Hematopoietic multipotent progenitor cell (in vitro differentiated cells): ENCODE measurements around the gene HSP90AA1. TPM values are rescaled to one million over a fixed set of nuclear protein-coding genes. Genes with fewer than 3 reads are reported as not detected.
A peak's percentile ranks its signal among the peaks of the same experiment; 100 is the strongest.
"Not testable (repeated sequence)": the region's sequence is repeated elsewhere in the genome, so short reads cannot be mapped to it uniquely, and the experiment has no call there.

Experiments
- DNase-seq, 3 donors: peaks; one replicate each; pipeline ENCODE4 v3.0.0-alpha.2; 2011 to 2015; ENCODE audit warnings: low read depth in 2 of 3, low spot score in 2 of 3
- total RNA-seq: library from RNA; depleted of rRNA; stranded (reverse); fragments of >200 nt; gene quantifications from one replicate; pipeline ENCODE4 v1.2.3, GENCODE V29; 2012

The HSP90AA1 gene
- total RNA-seq: 179 TPM

DNA sequence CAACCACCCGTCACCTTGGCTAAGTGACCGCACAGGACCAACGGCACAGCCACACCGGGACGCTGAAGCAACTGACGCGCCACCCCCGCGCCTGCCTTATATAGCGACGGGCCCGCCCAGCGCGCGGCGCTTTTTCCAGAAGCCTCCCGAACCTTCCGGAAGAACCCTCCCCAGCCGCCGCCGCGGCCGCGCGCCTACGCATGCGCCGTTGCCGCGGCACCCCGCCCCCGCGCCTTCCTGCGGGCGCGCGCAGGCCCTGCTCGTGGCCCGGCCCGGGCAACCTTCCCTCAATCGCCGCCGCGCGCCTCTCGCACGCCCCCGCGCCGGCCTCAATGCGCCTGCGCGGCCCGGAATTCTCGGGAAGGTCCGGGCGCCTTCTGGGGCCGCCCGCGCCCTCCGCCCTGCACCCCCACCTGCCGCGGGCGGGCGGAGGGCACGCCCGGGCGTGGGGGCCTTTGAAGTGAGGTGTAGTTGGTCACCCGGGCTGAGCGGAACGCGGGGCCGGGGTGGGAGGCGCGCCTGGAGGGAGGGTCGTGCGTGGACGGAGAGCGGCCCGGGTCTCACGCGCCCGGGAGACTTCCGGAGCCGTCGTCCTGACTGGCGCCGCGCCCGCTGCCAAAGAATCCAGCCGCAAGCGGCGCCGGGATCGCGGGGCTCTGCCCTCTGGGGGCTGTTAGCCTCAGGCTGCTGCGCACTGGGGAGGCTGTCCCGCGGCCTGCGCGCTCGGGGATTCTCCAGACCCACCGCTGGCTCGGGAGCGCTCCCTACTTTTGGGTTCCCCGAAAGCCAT is at the start of gene HSP90AA1:
Gene HSP90AA1, minus strand, starts transcription at position 73 of the 790 bp plus-strand sequence. CDS start 666 bp downstream, outside the sequence.
- peak; percentile 94 to 97 (median 94) for DNase-seq

DNA sequence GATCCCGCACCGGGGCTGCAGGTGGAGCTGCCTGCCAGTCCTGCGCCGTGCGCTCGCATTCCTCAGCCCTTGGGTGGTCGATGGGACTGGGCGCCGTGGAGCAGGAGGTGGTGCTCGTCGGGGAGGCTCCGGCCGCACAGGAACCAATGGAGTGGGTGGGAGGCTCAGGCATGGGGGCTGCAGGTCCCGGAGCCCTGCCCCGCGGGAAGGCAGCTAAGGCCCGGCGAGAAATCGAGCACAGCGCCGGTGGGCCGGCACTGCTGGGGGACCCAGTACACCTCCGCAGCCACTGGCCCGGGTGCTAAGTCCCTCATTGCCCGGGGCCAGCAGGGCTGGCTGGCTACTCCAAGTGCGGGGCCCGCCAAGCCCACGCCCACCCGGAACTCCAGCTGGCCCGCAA is 48.6 kb upstream of the HSP90AA1 start:
- not testable (repeated sequence) for DNase-seq

DNA sequence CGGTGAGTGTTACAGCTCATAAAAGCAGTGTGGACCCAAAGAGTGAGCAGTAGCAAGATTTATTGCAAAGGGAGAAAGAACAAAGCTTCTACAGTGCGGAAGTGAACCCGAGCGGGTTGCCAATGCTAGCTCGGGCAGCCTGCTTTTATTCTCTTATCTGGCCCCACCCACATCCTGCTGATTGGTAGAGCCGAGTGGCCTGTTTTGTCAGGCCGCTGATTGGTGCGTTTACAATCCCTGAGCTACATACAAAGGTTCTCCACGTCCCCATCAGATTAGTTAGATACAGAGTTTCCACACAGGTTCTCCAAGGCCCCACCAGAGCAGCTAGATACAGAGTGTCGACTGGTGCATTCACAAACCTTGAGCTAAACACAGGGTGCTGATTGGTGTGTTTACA is 47.9 kb upstream of the HSP90AA1 start:
- not testable (repeated sequence) for DNase-seq

DNA sequence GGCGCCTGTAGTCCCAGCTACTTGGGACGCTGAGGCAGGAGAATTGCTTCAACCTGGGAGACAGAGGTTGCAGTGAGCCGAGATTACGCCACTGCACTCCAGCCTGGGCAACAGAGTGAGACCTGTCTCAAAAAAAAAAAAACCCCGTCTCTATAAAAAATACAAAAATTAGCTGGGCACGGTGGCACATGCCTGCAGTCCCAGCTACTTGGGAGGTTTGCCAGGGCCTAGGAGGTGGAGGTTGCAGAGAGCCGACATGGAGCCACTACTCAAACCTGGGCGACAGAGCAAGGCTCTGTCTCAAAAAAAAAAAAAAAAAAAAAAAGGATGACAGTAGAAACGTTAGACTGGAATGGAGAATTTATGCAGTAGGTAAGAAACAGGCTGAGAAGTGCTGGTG is 47.2 kb upstream of the HSP90AA1 start:
- not testable (repeated sequence) for DNase-seq

DNA sequence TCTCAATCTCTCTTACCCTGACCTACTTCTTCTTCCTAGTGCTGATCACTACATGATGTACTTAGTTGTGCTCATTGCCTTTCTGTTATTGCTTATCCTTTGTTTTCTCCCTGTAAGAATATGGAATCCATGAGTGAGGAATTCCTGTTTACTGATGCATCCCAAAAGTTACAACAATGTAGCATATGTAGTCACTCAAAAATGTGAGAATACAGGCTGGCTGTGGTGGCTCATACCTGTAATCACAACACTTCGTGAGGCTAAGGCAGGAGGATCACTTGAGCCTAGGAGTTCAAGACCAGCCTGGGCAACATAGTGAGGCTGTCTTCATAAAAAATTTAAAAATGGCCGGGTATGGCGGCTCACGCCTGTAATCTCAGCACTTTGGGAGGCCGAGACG is 44.9 kb upstream of the HSP90AA1 start:
- no peak for DNase-seq

DNA sequence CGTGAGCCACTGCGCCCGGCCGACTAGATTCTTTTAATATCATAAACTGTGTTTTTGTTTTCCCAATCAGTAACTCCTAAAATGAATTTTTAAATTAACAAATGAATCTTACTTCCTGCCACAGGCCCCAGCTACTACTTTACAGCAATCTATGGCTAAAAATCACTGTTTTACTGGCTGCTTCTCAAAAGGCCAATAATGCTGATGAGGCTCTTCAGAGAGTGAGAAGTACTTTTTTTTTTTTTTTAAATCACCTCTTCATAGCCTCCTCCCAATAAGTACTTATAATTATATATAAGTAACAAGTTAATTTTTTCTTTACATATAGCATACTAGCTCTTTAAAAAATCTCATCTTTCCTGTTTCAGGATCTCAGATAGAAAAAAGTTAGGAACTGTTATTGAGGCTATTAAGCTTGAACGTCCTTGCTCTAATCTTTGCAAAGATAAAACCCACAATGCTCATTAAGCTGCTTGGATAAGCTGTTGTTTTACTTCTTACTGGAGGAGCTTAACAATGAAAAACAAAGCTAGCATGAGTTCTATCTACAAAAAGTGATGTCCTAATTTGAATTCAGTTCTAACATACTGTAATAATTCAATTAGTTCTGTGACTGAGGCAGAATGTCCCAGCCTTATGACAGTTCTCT is 40.1 kb upstream of the HSP90AA1 start:
- no peak for DNase-seq

DNA sequence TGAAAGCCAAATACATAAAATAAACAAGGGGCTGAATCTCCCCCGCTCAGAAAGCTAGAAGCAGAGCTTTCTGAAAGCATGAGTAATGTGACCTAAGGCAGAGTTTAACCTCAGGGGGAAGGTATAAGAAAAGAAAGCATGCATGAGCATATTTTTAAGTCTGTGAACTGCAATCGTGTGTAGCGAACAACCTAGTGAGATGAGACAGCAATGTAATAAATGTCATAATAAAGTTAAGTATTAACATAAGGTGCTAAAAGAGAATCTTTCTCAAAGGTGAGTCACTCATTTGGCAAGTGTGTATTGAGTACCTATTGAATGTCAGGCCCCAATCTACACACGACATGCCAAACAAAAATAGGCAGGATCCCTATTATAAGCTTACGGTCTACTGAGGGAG is 38.7 kb upstream of the HSP90AA1 start:
- DNase-seq: no peak

DNA sequence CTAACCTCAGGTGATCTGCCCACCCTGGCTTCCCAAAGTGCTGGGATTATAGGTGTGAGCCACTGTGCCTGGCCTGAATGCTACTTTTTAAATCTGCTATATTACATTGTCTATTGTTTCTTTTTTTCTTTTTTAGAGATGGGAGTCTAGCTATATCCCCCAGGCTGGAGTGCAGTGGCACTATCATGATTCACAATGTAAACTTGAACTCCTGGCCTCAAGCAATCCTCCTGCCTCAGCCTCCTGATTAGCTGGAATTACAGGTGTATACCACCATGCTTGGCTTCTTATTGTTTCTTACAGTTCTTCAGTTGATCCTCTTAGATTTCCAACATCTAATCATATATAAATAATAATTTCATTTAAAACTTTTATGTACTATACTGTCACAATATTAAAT is 37.6 kb upstream of the HSP90AA1 start:
- no peak for DNase-seq

DNA sequence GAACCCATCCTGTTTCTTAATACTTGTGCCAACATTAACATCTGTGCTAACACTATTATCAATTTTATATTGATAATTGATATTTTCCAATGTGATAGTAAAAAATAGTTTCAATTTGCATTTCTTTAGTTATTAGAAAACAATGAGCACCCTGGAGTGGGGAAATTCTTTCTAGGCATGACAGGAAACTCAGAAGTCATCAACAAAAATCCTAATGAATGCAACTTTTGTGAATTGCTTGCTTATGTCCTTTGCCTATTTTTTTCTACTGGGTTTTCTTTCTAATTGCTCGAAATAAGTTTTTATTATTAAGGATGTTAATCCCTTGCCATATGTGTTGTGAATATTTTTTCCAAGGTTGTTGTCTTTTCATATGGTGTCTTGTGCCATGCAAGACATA is 34.7 kb upstream of the HSP90AA1 start:
- DNase-seq: no peak

DNA sequence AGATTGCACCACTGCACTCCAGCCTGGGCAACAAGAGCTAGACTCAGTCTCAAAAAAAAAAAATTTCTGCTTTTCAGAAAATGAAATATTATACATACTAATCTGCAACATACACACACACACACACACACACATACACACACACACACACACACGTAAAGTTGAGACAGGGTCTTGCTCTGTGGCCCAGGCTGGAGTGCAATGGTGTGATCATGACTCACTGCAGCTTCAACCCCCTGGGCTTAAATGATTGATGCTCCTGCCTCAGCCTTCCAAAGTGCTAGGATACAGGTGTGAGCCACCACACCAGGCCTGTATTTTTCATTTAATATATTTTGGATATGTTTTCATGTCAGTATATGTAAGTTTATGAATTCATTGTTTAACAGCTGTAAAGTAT is 34.0 kb upstream of the HSP90AA1 start:
- DNase-seq: no peak

DNA sequence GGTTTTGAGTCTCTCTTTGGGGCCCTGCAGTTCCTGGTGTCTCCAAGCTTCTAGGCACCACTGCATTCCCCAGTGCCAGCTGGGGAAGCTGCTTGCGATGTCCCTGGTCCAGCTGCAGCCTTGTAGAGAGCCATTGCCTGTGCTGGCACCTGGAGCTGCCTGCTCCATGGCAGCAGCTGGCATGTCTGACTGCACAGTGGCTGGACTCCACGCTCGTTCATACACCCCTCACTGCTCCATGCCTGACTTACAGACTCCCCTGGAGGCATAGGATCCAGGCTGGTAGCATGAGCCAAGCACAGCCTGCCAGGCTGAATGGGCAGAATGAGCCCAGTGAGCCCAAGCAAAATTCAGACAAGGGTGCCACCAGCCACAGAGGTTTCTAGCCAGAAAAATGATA is 31.0 kb upstream of the HSP90AA1 start:
- DNase-seq: no peak

DNA sequence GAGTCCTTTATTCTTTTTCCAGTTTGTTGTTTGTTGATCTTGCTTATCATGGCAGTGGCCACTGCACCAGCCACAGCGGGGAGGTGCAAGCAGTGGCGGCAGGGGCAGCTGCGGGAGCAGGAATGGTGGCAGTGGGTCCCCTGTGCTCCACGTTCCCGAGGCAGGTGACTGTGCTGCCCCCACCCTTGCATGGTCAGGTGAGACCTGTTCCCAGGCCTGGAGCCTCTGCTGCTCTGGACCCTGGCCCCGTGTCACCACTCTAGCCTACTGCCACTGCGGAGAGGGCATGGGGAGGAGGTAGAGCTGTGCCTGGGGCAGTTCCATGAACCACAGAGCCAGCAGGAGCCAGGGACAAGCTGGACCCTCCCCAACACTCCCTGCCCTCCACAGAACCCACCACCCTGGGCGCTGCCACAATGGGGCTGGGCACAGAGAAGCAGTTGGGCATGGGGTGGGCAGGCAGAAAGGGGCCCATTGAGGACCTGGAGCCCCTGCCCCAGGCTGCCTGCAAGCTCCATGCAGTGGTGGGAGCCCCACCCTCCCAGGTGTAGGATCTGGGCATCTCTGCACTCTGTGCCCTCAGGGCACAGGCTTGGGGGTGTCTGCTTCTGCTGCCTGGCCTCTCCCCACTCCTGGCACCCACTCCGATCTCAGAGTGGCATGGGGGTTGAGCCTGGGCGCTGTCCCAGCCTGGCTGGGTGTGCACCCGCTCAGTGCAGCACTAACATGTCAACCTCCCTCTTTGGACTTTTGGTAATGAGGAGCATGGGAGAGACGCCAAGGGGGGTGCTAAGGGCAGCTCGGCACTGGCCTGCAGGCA is 29.7 kb upstream of the HSP90AA1 start:
- DNase-seq: no peak

DNA sequence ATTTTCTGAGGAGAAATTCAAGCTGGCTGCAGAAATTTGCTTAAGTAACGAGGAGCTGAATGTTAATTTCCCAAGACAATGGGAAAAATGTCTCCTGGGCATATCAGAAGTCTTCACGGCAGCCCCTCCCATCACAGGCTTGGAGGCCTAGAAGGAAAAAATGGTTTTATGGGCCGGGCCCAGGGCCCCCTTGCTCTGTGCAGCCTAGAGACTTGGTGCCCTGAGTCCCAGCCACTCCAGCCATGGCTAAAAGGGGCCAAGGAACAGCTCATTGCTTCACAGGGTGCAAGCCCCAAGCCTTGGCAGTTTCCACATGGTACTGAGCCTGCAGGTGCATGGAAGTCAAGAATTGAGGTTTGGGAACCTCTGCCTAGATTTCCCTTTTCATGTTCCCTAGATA is 24.3 kb upstream of the HSP90AA1 start:
- no peak for DNase-seq

DNA sequence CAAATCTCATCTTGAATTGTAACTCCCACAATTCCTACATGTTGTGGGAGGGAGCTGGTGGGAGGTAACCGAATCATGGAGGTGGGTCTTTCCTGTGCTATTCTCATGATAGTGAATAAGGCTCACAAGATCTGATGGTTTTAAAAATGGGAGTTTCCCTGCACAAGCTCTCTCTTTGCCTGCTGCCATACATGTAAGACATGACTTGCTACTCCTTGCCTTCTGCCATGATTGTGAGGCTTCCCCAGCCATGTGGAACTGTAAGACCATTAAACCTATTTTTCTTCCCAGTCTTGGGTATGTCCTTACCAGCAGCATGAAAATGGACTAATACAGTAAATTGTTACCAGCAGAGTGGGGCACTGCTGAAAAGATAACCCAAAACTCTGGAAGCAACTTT is 22.5 kb upstream of the HSP90AA1 start:
- not testable (repeated sequence) for DNase-seq

DNA sequence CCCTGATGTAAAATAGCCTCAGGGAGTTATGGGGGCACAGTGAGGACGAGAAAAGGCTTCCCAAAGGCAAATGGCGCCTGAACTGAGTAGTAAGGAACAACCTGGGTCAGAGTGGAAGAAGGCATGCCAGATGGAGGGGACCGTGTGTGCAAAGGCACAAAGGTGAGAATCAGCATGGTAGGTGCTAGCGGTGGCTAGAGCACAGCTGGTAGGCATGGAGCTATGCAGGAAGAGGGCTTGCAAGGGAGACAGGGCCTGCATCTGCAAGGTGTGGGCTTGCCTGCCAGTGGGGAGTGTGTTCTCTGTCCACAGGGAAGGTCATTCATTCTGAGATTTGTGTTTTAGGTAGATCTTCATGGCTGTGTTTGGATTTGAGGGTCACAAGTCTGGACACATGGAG is 18.5 kb upstream of the HSP90AA1 start:
- DNase-seq: no peak

DNA sequence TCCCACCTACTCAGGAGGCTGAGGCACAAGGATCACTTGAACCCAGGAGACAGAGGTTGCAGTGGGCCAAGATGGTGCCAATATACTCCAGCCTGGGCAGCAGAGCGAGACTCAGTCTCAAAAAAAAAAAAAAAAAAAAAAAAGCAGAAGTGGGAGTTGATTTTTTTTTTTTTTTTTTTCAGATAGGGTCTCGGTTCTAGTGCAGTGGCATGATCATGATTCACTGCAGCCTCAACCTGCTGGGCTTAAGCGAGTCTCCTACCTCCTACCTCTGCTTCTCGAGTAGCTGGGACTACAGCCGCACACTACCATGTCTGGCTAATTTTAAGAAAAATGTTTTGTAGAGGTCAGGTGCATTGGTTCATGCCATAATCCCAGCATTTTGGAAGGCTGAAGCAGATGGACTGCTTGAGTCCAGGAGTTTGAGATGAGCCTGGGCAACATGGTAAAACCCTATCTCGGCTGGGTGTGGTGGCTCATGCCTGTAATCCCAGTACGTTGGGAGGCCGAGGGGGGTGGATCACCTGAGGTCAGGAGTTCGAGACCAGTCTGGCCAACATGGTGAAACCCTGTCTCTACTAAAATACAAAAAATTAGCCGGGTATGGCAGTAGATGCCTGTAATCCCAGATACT is 16.3 kb upstream of the HSP90AA1 start:
- DNase-seq: peak in 2 of 3 donors; percentile 26 to 50

DNA sequence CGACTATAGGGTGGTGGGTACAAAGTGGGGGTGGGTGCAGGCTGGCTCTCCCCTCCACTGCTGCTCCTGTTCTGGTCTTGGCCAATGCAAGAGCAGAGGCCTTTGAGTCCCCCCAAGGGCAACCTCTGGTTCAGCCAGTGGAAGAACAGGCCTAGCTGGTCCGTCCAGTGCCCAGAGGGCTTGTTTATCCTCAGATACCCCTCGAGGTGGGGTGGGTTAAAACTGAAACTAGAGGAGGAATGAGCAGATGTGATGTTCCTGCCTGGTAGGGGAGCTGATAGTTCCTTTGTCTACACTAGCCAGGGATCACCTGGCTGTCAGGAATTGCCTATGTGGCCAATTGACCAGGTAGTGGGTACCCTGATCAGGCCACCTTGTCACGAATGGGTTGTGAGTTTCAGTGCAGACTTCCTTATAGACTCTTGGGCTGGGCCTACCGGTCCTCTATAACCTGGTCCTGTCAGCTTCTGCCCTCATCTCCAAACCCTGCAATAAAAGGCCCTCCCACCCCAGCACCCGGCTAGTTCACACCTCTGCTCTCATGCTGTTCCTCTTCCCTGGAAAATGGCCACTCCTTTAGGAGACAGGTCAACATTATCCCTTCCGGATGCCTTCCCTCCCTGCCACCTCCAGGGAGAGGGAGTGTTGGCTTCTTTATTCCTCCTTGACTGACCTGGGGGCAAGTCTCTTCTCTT is 10.7 kb upstream of the HSP90AA1 start:
- no peak for DNase-seq

DNA sequence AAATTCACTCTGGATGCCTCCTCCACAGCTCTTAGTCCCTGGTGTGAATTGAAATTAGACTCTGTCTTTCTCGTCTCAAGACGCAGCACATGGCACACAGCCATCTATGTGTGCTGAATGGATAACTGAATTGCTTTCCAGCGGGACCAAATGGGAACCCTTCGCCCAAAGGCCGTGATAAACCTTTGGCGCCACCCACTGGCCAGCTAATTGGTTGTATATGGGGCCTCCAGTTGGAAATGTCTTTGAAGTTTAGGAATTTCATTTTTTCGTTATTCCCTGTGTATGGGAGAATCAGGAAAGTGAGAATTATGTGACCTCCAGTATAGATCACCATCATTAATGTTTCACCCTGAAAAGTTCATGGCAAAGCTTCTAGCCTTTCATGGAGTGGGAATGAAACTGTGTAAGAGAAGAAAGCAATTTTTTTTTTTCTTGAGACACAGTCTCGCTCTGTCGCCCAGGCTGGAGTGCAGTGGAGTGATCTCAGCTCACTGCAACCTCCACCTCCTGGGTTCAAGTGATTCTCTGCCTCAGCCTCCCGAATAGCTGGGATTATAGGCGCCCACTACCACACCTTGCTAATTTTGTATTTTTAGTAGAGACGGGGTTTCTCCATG is 9.8 kb upstream of the HSP90AA1 start:
- DNase-seq: peak; percentile 31 to 71 (median 49)

DNA sequence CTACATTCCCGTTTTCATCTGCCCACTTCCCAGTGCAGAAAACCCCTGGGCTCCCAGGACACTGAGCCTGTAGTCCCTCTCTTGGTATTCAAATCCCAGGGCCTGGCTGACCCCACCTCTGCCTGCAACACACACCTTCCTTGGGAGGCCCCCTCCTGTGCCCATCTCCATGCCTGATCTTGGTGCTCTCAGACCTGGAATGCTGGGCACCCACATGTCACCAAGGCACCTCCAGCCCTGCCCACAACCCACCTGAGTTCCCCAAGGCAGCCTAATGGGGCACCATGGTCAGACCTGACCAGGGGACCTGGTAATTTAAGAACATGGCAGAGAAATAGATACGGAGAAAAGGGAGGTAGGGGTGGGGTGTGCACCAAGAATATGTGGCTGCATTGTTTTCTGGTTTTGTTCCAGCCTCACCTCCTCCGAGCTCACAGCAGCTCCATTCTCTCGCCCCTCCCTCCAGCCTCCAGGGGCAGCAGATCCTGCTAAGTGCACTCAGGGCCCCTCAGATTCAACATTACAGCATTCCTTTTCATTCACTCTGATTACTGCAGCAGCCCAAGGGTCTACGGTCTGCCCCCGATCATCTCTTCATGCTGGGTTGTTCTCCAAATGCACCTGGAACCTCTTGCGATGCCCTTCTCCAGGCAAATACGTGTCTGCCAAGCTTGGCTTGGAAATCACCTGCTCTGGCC is 9.2 kb upstream of the HSP90AA1 start:
- peak in 1 of 3 donors; percentile 28 for DNase-seq
